HEK293 (cell line): ENCODE measurements around the gene SETD1A.

Source experiments
- CTCF ChIA-PET: fragments of 350-600 bp; formaldehyde crosslinking; extraction: SDS; loops from one replicate; lab custom pipeline; 2021; ENCODE audit warnings: antibody characterized with exemption; lab: Yijun Ruan, JAX
- POLR2A ChIA-PET: fragments of 300-600 bp; formaldehyde crosslinking; extraction: SDS; loops from one replicate; lab custom pipeline; 2020; ENCODE audit warnings: antibody characterized with exemption, inconsistent platforms; lab: Yijun Ruan, JAX
- H3K27ac ChIP-seq: fragments of 200-500 bp; sonication (Bioruptor generic); 2 replicates; pipeline ENCODE4 v1.5.1; 2014; ENCODE audit warnings: low read depth, low read length, control low read depth, inconsistent platforms; ENCODE audit errors: extremely low read depth
- H3K36me3 ChIP-seq, 2 experiments: fragments of 200-500 bp in 1 of 2; sonication (Bioruptor generic) in 1 of 2; 1 replicate in 1 of 2; 2 replicates in 1 of 2; pipeline ENCODE4 v1.5.1; 2014 to 2017; ENCODE audit warnings: inconsistent platforms in 2 of 2, low read length in 2 of 2; ENCODE audit not compliant: control insufficient read depth in 2 of 2, insufficient read depth in 1 of 2
- H3K4me1 ChIP-seq: fragments of 200-500 bp; sonication (Bioruptor generic); 2 replicates; pipeline ENCODE4 v1.5.1; 2014; ENCODE audit warnings: mild to moderate bottlenecking, low read length, inconsistent platforms; ENCODE audit not compliant: control insufficient read depth, insufficient read depth
- H3K4me3 ChIP-seq: 2 replicates; pipeline ENCODE4 v1.5.1; 2011; ENCODE audit warnings: low read depth, mild to moderate bottlenecking, control low read depth, low read length, moderate library complexity
- H3K9me3 ChIP-seq: fragments of 200-500 bp; sonication (Bioruptor generic); 2 replicates; pipeline ENCODE4 v1.5.1; 2014; ENCODE audit warnings: low read depth, low read length, inconsistent platforms; ENCODE audit not compliant: control insufficient read depth, insufficient read depth
- EGR2 ChIP-seq: fragments of 450-650 bp; formaldehyde crosslinking; IDR thresholded peaks from 2 replicates; pipeline ENCODE4 v1.5.1; 2016; ENCODE audit warnings: low read depth, missing biosample characterization, missing genetic modification characterization
- GLIS1 ChIP-seq: fragments of 450-650 bp; formaldehyde crosslinking; IDR thresholded peaks from 2 replicates; pipeline ENCODE4 v1.5.1; 2016; ENCODE audit warnings: missing biosample characterization, missing genetic modification characterization
- HOXC10 ChIP-seq: sonication (generic); formaldehyde crosslinking; IDR thresholded peaks from 2 replicates; pipeline ENCODE4 v1.8.1; 2023; ENCODE audit warnings: mild to moderate bottlenecking, missing genetic modification reagents
- MEIS1 ChIP-seq: sonication (generic); formaldehyde crosslinking; IDR thresholded peaks from 2 replicates; pipeline ENCODE4 v1.8.1; 2022; ENCODE audit warnings: missing genetic modification reagents, mild to moderate bottlenecking, borderline replicate concordance
- REST ChIP-seq: fragments of 450-650 bp; formaldehyde crosslinking; IDR thresholded peaks from 2 replicates; pipeline ENCODE4 v1.5.1; 2016; ENCODE audit warnings: missing biosample characterization, missing genetic modification characterization
- TCF7L2 ChIP-seq: IDR thresholded peaks from 2 replicates; pipeline ENCODE4 v1.6.1; 2011; ENCODE audit warnings: low read depth, mild to moderate bottlenecking, inconsistent platforms, low read length, moderate library complexity, borderline replicate concordance
- TSHZ1 ChIP-seq: fragments of 450-650 bp; formaldehyde crosslinking; IDR thresholded peaks from 2 replicates; pipeline ENCODE4 v1.5.1; 2016; ENCODE audit warnings: missing biosample characterization, missing genetic modification characterization, borderline replicate concordance
- ZBTB20 ChIP-seq: fragments of 450-650 bp; formaldehyde crosslinking; IDR thresholded peaks from 2 replicates; pipeline ENCODE4 v1.5.1; 2016; ENCODE audit warnings: missing biosample characterization, missing genetic modification characterization
- ZBTB6 ChIP-seq: fragments of 450-650 bp; formaldehyde crosslinking; IDR thresholded peaks from 2 replicates; pipeline ENCODE4 v1.5.1; 2017; ENCODE audit warnings: missing biosample characterization, missing genetic modification characterization
- ZFHX2 ChIP-seq: fragments of 450-650 bp; formaldehyde crosslinking; conservative IDR thresholded peaks from 2 replicates; pipeline ENCODE4 v1.5.1; 2016; ENCODE audit warnings: missing biosample characterization, missing genetic modification characterization
- ZFP41 ChIP-seq: fragments of 450-650 bp; formaldehyde crosslinking; IDR thresholded peaks from 2 replicates; pipeline ENCODE4 v1.5.1; 2016; ENCODE audit warnings: missing biosample characterization, missing genetic modification characterization, borderline replicate concordance
- ZNF146 ChIP-seq: fragments of 450-650 bp; formaldehyde crosslinking; IDR thresholded peaks from 2 replicates; pipeline ENCODE4 v1.5.1; 2016; ENCODE audit warnings: missing biosample characterization, missing genetic modification characterization
- ZNF2 ChIP-seq: fragments of 450-650 bp; formaldehyde crosslinking; IDR thresholded peaks from 2 replicates; pipeline ENCODE4 v1.5.1; 2016; ENCODE audit warnings: missing biosample characterization, missing genetic modification characterization
- ZNF266 ChIP-seq: fragments of 450-650 bp; formaldehyde crosslinking; IDR thresholded peaks from 2 replicates; pipeline ENCODE4 v1.5.1; 2016; ENCODE audit warnings: missing biosample characterization, missing genetic modification characterization, low read depth
- ZNF302 ChIP-seq: fragments of 450-650 bp; formaldehyde crosslinking; IDR thresholded peaks from 2 replicates; pipeline ENCODE4 v1.5.1; 2016; ENCODE audit warnings: missing biosample characterization, missing genetic modification characterization, low read depth
- ZNF423 ChIP-seq: fragments of 450-650 bp; formaldehyde crosslinking; IDR thresholded peaks from 2 replicates; pipeline ENCODE4 v1.5.1; 2016; ENCODE audit warnings: missing biosample characterization, missing genetic modification characterization
- ZNF558 ChIP-seq: fragments of 450-650 bp; formaldehyde crosslinking; IDR thresholded peaks from 2 replicates; pipeline ENCODE4 v1.5.1; 2016; ENCODE audit warnings: missing biosample characterization, missing genetic modification characterization
- ZSCAN4 ChIP-seq: fragments of 450-650 bp; formaldehyde crosslinking; IDR thresholded peaks from 2 replicates; pipeline ENCODE4 v1.5.1; 2017; ENCODE audit warnings: missing biosample characterization, missing genetic modification characterization

Gene SETD1A

GRCh38 chr16:30964574-30965226, 7.1 kb downstream of the SETD1A start (continued):
- no peak for TF ChIP-seq TSHZ1 (tag by site-specific recombination)
- TF ChIP-seq GLIS1 (tag by site-specific recombination), result no peak
- no peak for TF ChIP-seq ZFP41
- no peak for TF ChIP-seq ZNF266 (tag by site-specific recombination)
- TF ChIP-seq ZNF146 (tag by site-specific recombination), result no peak
- TF ChIP-seq MEIS1 (CRISPR knock-in tag), result no peak
- TF ChIP-seq EGR2 (tag by site-specific recombination), result peak; percentile 74
- no peak for TF ChIP-seq ZNF2
- no peak for TF ChIP-seq ZNF423 (tag by site-specific recombination)
- TF ChIP-seq ZNF558 (tag by site-specific recombination), result no peak
- no peak for TF ChIP-seq ZSCAN4
- no peak for TF ChIP-seq TCF7L2
- no peak for TF ChIP-seq ZBTB20 (tag by site-specific recombination)
- no peak for TF ChIP-seq HOXC10

- no peaks in the 10 kb centered on the region for H3K9me3 ChIP-seq
- no peak overlapping the region for H3K27ac ChIP-seq
- peaks cover 64 to 92% of the 10 kb centered on the region in 2 experiments for H3K36me3 ChIP-seq
- H3K4me1 ChIP-seq, result no peaks in the 10 kb centered on the region
- no peak overlapping the region for H3K4me3 ChIP-seq
- no peak for TF ChIP-seq REST
- peak; percentile 47; the same call in 1 of the 2 replicates for TF ChIP-seq EGR2 (tag by site-specific recombination)
- TF ChIP-seq ZNF266 (tag by site-specific recombination), result no peak
- TF ChIP-seq ZBTB6, result peak; percentile 60; the same call in 1 of the 2 replicates
- no peak for TF ChIP-seq ZNF302 (tag by site-specific recombination)
- peak; percentile 47; the same call in 1 of the 2 replicates for TF ChIP-seq ZFHX2
- ChIA-PET CTCF (interaction anchor here (1.1 to 1.9 kb wide), 2 partner anchors 19 to 31 kb away, joined by 3 to 4 read pairs; no protein-coding TSS in a partner anchor), POLR2A (interaction anchor here (0.5 to 1.9 kb wide), 3 partner anchors 11 to 164 kb away, joined by 3 to 5 read pairs (median 5); no protein-coding TSS in a partner anchor)
These were observed 7.9 kb downstream of the SETD1A start for GRCh38 chr16:30965436-30965835.
